Naive thymus-derived CD4-positive, alpha-beta T cell (primary cell): ENCODE results near the gene ACVR1B. TPM values are rescaled to one million over a fixed set of nuclear protein-coding genes. Genes with fewer than 3 reads are reported as not detected.

Source experiments
- ATAC-seq: fragments of 150-1000 bp; cut with Tn5 transposase; 2 replicates; pipeline ENCODE4 v1.10.0; 2021; ENCODE audit warnings: mild to moderate bottlenecking, moderate library complexity
- CTCF ChIA-PET: fragments of 350-600 bp; sonication (Branson Sonifier 250); formaldehyde crosslinking; loops from one replicate; lab custom pipeline; 2021; ENCODE audit warnings: antibody characterized with exemption; lab: Charles Lee
- POLR2A ChIA-PET: fragments of 350-600 bp; sonication (Branson Sonifier 250); formaldehyde crosslinking; loops from one replicate; lab custom pipeline; 2021; ENCODE audit warnings: antibody characterized with exemption, inconsistent platforms; lab: Charles Lee
- DNase-seq, 9 donors: peaks; one replicate each; pipeline versions ENCODE4 v3.0.0 to v3.0.0-alpha.2; 2020 to 2022; ENCODE audit warnings: mixed read lengths in 1 of 9
- H3K27ac ChIP-seq: one replicate; pipeline ENCODE4 v1.7.0; 2013; ENCODE audit warnings: mild to moderate bottlenecking, low read depth, low read length, moderate library complexity
- H3K27me3 ChIP-seq, 2 donors: one replicate each; pipeline ENCODE4 v1.7.0; 2013; ENCODE audit warnings: low read length in 2 of 2, mild to moderate bottlenecking in 2 of 2, moderate library complexity in 2 of 2; ENCODE audit not compliant: control insufficient read depth in 2 of 2, insufficient read depth in 2 of 2
- H3K36me3 ChIP-seq, 3 experiments: 1 replicate in 2 of 3; 2 replicates in 1 of 3; pipeline ENCODE4 v1.7.0; 2013; ENCODE audit warnings: low read length in 3 of 3, mild to moderate bottlenecking in 3 of 3, moderate library complexity in 1 of 3; ENCODE audit not compliant: insufficient read depth in 3 of 3, control insufficient read depth in 2 of 3
- H3K4me1 ChIP-seq, 2 donors: one replicate each; pipeline ENCODE4 v1.7.0; 2013; ENCODE audit warnings: low read length in 2 of 2, mild to moderate bottlenecking in 2 of 2, moderate library complexity in 1 of 2; ENCODE audit not compliant: control insufficient read depth in 2 of 2, insufficient read depth in 2 of 2
- H3K4me3 ChIP-seq: 2 replicates; pipeline ENCODE4 v1.7.0; 2013; ENCODE audit warnings: mild to moderate bottlenecking, low read length
- H3K9me3 ChIP-seq, 3 experiments: 1 replicate in 2 of 3; 2 replicates in 1 of 3; pipeline ENCODE4 v1.7.0; 2013; ENCODE audit warnings: low read length in 3 of 3; ENCODE audit not compliant: control insufficient read depth in 2 of 3
- H3K27ac Mint-ChIP-seq, 9 donors: one replicate each; pipeline ENCODE4 v1.8.0; 2020 to 2022; ENCODE audit warnings: mixed read lengths in 9 of 9, mild to moderate bottlenecking in 8 of 9, moderate library complexity in 5 of 9, inconsistent platforms in 2 of 9
- H3K27me3 Mint-ChIP-seq, 5 donors: one replicate each; pipeline ENCODE4 v1.8.0; 2021 to 2022; ENCODE audit warnings: mixed read lengths in 5 of 5, mild to moderate bottlenecking in 1 of 5
- H3K36me3 Mint-ChIP-seq, 5 donors: one replicate each; pipeline ENCODE4 v1.8.0; 2020 to 2022; ENCODE audit warnings: mixed read lengths in 5 of 5, mild to moderate bottlenecking in 3 of 5, inconsistent platforms in 1 of 5
- H3K4me1 Mint-ChIP-seq, 7 donors: one replicate each; pipeline ENCODE4 v1.8.0; 2020 to 2022; ENCODE audit warnings: mixed read lengths in 7 of 7, mild to moderate bottlenecking in 3 of 7, inconsistent platforms in 1 of 7
- H3K4me3 Mint-ChIP-seq, 10 donors: one replicate each; pipeline ENCODE4 v1.8.0; 2020 to 2022; ENCODE audit warnings: mild to moderate bottlenecking in 10 of 10, mixed read lengths in 10 of 10, moderate library complexity in 6 of 10, inconsistent platforms in 2 of 10
- H3K9me3 Mint-ChIP-seq, 11 donors: one replicate each; pipeline ENCODE4 v1.8.0; 2020 to 2022; ENCODE audit warnings: mixed read lengths in 11 of 11, mild to moderate bottlenecking in 4 of 11, inconsistent platforms in 1 of 11, moderate library complexity in 1 of 11
- intact Hi-C, 2 donors: fragments of 100-400 bp; cut with micrococcal nuclease; formaldehyde crosslinking; loops; one replicate each; pipeline ENCODE4 v1.15.1; 2023
- polyA plus RNA-seq, 2 donors: library from polyadenylated mRNA; unstranded; fragments of 300-500 nt; fragmentation: Illumina TruSeq; gene quantifications; one replicate each; pipeline ENCODE4 v1.2.3, GENCODE V29; 2021
- total RNA-seq, 6 experiments: library from RNA in 5 of 6; stranded (reverse) in 5 of 6; gene quantifications; 1 replicate in 5 of 6; 2 replicates in 1 of 6; pipeline ENCODE4 v1.2.3 and lab custom pipeline; 2021 to 2026

Gene ACVR1B
- total and polyA plus RNA-seq, 7 experiments from 2014 or later = 2.5 to 14.8 (median 12.8) TPM

DNA sequence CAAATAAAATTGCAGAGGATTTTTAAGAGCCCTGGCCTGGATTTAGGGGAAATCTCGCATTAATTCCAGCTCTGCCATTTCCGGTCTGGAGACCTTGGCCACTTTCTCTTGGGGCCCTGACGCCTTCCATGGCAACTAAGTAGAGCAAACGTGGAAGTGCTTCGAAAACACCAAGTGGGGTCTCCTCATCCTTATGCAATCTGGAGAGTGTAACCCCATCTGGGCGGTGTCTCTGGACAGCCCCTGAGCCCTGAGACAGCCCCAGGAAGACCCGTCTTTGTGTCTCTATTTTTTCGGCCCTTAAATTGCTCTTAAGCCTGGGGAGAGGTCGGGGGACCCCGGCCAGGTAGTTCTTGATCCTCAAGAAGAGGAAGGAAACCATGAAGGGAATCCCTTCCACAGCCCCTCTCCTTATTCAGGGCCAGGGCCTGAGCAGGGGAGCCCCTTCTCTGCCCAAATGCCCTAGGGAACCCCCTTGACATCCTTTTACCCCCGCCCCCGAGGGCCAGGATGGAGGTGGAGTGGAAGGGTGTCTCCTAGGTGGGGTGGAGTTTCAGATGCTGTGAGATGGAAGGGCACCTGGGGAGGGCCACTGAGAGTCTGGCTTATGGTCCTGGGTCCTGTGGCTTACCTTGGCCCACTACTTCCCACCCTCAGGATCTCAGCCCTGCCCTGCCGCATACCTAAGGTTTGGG, 82.1 kb downstream of the ACVR1B start:
- ChIA-PET CTCF (interaction anchor here (0.9 to 14.8 kb wide), 5 partner anchors 10 to 110 kb away, joined by 3 to 457 read pairs (median 9); partner anchors contain the start of genes ATG101 and SMIM41), POLR2A (interaction anchor here (0.9 to 2.1 kb wide), 9 partner anchors 7 to 49 kb away, joined by 3 to 11 read pairs (median 5); partner anchors contain the start of genes ATG101 and NR4A1)
- peak overlapping the region; percentile 24 for H3K4me3 ChIP-seq
- Mint-ChIP-seq H3K27ac (peak overlapping the region in 8 of 9 donors; percentile 52 to 97 (median 94)), H3K27me3 (peaks cover 0 to 32% (median 0%) of the 10 kb centered on the region in 5 donors), H3K36me3 (no peaks in the 10 kb centered on the region), H3K4me3 (peak overlapping the region; percentile 72 to 88 (median 80)), H3K9me3 (no peaks in the 10 kb centered on the region), H3K4me1 (peaks cover 13 to 45% (median 35%) of the 10 kb centered on the region in 7 donors)
- peak overlapping the region; percentile 77 for H3K27ac ChIP-seq
- no peaks in the 10 kb centered on the region for H3K9me3 ChIP-seq
- no peaks in the 10 kb centered on the region for H3K36me3 ChIP-seq
- no peak for DNase-seq
- no peaks in the 10 kb centered on the region for H3K27me3 ChIP-seq
- intact Hi-C loops = loop anchor here (1.0 kb wide), 3 partner anchors 8 to 36 kb away; partner anchors contain the start of genes ATG101 (in 2 of the 2) and NR4A1 (in 2 of the 2)
- peaks cover 18 to 20% of the 10 kb centered on the region in 2 donors for H3K4me1 ChIP-seq
- ATAC-seq = no peak

- Histone ChIP-seq H3K4me1 (peaks cover 18 to 20% of the 10 kb centered on the region in 2 donors), H3K27me3 (no peaks in the 10 kb centered on the region), H3K27ac (no peak overlapping the region), H3K4me3 (no peak overlapping the region), H3K36me3 (no peaks in the 10 kb centered on the region), H3K9me3 (no peaks in the 10 kb centered on the region)
- Mint-ChIP-seq H3K27ac (peak overlapping the region in 7 of 9 donors; percentile 34 to 97 (median 92)), H3K4me1 (peaks cover 13 to 55% (median 37%) of the 10 kb centered on the region in 7 donors), H3K36me3 (no peaks in the 10 kb centered on the region), H3K27me3 (peaks cover 0 to 35% (median 0%) of the 10 kb centered on the region in 5 donors), H3K4me3 (peak overlapping the region in 7 of 10 donors; percentile 23 to 77 (median 51)), H3K9me3 (no peaks in the 10 kb centered on the region)
- intact Hi-C loops = no loop called here
- ChIA-PET POLR2A (interaction anchor here (2.1 kb wide), 1 partner anchor 10 kb away, joined by 7 read pairs; no protein-coding TSS in a partner anchor), CTCF (interaction anchor here (0.8 to 4.4 kb wide), 2 partner anchors 12 to 51 kb away, joined by 3 to 33 read pairs; no protein-coding TSS in a partner anchor)
- ATAC-seq = no peak
- no peak for DNase-seq
Observed at GRCh38 chr12:52035190-52035589, 83.7 kb downstream of the ACVR1B start.

- Histone ChIP-seq H3K9me3 (no peaks in the 10 kb centered on the region), H3K4me3 (no peak overlapping the region), H3K4me1 (peaks cover 18 to 20% of the 10 kb centered on the region in 2 donors), H3K36me3 (no peaks in the 10 kb centered on the region), H3K27ac (peak overlapping the region; percentile 74), H3K27me3 (no peaks in the 10 kb centered on the region)
- no peak for ATAC-seq
- ChIA-PET CTCF (interaction anchor here (0.6 to 1.4 kb wide), 4 partner anchors 10 to 31 kb away, joined by 3 to 16 read pairs (median 3); no protein-coding TSS in a partner anchor), POLR2A (interaction anchor here (1.3 to 2.1 kb wide), 2 partner anchors 9 to 11 kb away, joined by 3 to 7 read pairs; no protein-coding TSS in a partner anchor)
- no peak for DNase-seq
- peaks cover 0 to 35% (median 0%) of the 10 kb centered on the region in 5 donors for H3K27me3 Mint-ChIP-seq
- peak overlapping the region; percentile 56 to 81 (median 72) for H3K4me3 Mint-ChIP-seq
- no peaks in the 10 kb centered on the region for H3K9me3 Mint-ChIP-seq
- no peaks in the 10 kb centered on the region for H3K36me3 Mint-ChIP-seq
- H3K27ac Mint-ChIP-seq = peak overlapping the region in 8 of 9 donors; percentile 34 to 97 (median 91)
- intact Hi-C loops = loop anchor here in 1 of 2 donors (2.0 kb wide), 1 partner anchor 13 kb away; no protein-coding TSS in a partner anchor
- peaks cover 13 to 57% (median 38%) of the 10 kb centered on the region in 7 donors for H3K4me1 Mint-ChIP-seq
Observed at GRCh38 chr12:52035926-52036325, 84.4 kb downstream of the ACVR1B start.

DNA sequence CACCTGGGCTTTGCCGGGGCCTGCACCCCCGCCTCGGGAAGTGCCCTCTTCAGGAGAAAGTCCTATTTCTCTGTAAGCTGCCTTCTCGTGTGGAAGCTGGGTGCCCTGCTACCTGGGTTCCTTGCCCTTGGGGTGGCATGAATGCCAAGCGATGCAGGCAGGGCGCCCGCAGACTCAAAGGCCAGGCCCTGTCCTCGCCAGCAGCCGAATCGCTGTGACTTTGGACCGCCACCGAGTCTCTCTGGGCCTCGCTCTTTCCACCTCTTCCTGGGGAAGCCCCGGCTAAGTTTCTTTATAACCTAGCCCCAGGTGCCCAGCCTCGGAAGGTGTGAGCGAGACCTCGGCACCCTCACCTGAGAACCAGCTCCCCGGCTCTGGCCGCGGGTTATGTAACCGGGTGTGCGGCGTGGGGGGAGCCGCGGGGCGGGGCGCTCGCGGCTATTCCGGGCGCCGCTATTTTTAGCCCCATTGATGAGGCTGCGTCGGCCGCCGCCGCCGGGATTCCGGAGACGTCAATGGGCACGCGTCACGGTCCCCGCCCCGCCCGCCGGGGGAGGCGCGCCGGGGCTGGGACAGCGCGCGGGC, 85.2 kb downstream of the ACVR1B start:
- Mint-ChIP-seq H3K27ac (peak overlapping the region in 7 of 9 donors; percentile 57 to 97 (median 92)), H3K36me3 (no peaks in the 10 kb centered on the region), H3K27me3 (peaks cover 0 to 35% (median 0%) of the 10 kb centered on the region in 5 donors), H3K9me3 (no peaks in the 10 kb centered on the region), H3K4me1 (peaks cover 14 to 61% (median 42%) of the 10 kb centered on the region in 7 donors), H3K4me3 (peak overlapping the region; percentile 5 to 81 (median 72))
- DNase-seq (peak; percentile 81 to 91 (median 87)), ATAC-seq (peak; percentile 75)
- H3K4me1 ChIP-seq = peaks cover 21 to 22% of the 10 kb centered on the region in 2 donors
- no peaks in the 10 kb centered on the region for H3K9me3 ChIP-seq
- no peaks in the 10 kb centered on the region for H3K27me3 ChIP-seq
- H3K4me3 ChIP-seq = peak overlapping the region; percentile 63
- ChIA-PET CTCF (interaction anchor here (0.7 to 1.4 kb wide), 4 partner anchors 11 to 32 kb away, joined by 3 to 16 read pairs (median 4); no protein-coding TSS in a partner anchor), POLR2A (interaction anchor here (1.3 kb wide), 1 partner anchor 10 kb away, joined by 3 read pairs; no protein-coding TSS in a partner anchor)
- no peaks in the 10 kb centered on the region for H3K36me3 ChIP-seq
- intact Hi-C loops = loop anchor here (1.0 to 2.0 kb wide), 2 partner anchors 14 to 15 kb away; partner anchors contain the start of gene NR4A1 (in 2 of the 2)
- peak overlapping the region; percentile 74 for H3K27ac ChIP-seq

- Histone ChIP-seq H3K9me3 (no peaks in the 10 kb centered on the region), H3K27ac (peak overlapping the region; percentile 63), H3K36me3 (no peaks in the 10 kb centered on the region), H3K27me3 (no peaks in the 10 kb centered on the region), H3K4me3 (peak overlapping the region; percentile 29), H3K4me1 (peaks cover 28% of the 10 kb centered on the region in 2 donors)
- intact Hi-C loops = loop anchor here (1.0 to 2.0 kb wide), 2 partner anchors 14 to 15 kb away; partner anchors contain the start of gene NR4A1 (in 2 of the 2)
- Mint-ChIP-seq H3K36me3 (no peaks in the 10 kb centered on the region), H3K9me3 (no peaks in the 10 kb centered on the region), H3K27ac (peak overlapping the region in 5 of 9 donors; percentile 66 to 92 (median 84)), H3K4me3 (peak overlapping the region in 5 of 10 donors; percentile 21 to 68 (median 67)), H3K4me1 (peaks cover 20 to 62% (median 44%) of the 10 kb centered on the region in 7 donors), H3K27me3 (peaks cover 0 to 35% (median 0%) of the 10 kb centered on the region in 5 donors)
- DNase-seq (peak in 2 of 9 donors; percentile 24 to 52), ATAC-seq (no peak)
- CTCF ChIA-PET = interaction anchor here (1.3 kb wide), 1 partner anchor 15 kb away, joined by 3 read pairs; no protein-coding TSS in a partner anchor
- POLR2A ChIA-PET = interaction anchor here (1.0 to 1.8 kb wide), 3 partner anchors 10 to 32 kb away, joined by 3 to 4 read pairs (median 4); partner anchors contain the start of genes ATG101 and NR4A1
Observed at GRCh38 chr12:52037248-52037861, 85.9 kb downstream of the ACVR1B start.
